Right hindlimb (tissue), 1 donor: Measurements from ENCODE around the gene RAP1GDS1.

Experiments used
- DNase-seq: peaks from one replicate; pipeline ENCODE4 v3.0.0-alpha.2; 2018

The RAP1GDS1 gene

DNA sequence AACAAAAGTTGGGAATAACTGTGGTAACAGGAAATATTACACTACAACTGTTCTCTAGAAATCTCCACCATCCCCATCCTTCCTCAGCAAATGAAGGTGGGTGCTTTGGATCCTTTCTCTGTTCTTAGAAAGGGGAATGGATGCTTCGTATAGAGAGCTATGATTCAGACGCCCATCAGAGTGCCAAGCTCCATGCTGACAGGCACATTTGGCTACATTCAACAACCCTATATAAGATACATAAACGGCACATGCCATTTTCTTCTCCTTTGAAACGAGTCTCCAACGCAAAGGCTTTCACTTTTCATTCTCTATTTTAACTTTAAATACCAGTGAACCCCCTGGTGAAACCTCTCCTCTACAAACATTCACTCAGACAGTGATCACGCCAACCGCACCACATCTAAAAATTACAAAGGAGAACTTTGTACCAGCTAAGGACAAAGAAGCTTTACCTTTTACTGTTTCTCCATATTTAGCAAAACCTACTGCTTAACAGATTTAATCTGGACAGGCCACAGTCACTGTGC lies 224.7 kb downstream of the RAP1GDS1 start:
- no peak for DNase-seq

- DNase-seq, result no peak
Measured at GRCh38 chr4:98490251-98490650, 229.1 kb downstream of the RAP1GDS1 start.

GRCh38 chr4:98491899-98492559 lies 230.8 kb downstream of the RAP1GDS1 start:
- peak; percentile 36 for DNase-seq

GRCh38 chr4:98493296-98493695 lies 232.1 kb downstream of the RAP1GDS1 start:
- no peak for DNase-seq
